Stomach smooth muscle (tissue), 2 donors: ENCODE measurements around the gene LAMTOR4.

Source experiments
- H3K27ac ChIP-seq: one replicate; pipeline ENCODE4 v1.7.0; 2013; ENCODE audit warnings: mild to moderate bottlenecking, low read length, inconsistent platforms
- H3K27me3 ChIP-seq, 2 donors: one replicate each; pipeline ENCODE4 v1.7.0; 2013; ENCODE audit warnings: low read length in 2 of 2; ENCODE audit not compliant: insufficient read depth in 2 of 2, control insufficient read depth in 1 of 2
- H3K36me3 ChIP-seq, 2 donors: one replicate each; pipeline ENCODE4 v1.7.0; 2013; ENCODE audit warnings: low read length in 2 of 2; ENCODE audit not compliant: control insufficient read depth in 2 of 2, insufficient read depth in 2 of 2
- H3K4me1 ChIP-seq: one replicate; pipeline ENCODE4 v1.7.0; 2013; ENCODE audit warnings: low read length; ENCODE audit not compliant: control insufficient read depth, insufficient read depth
- H3K4me3 ChIP-seq, 2 donors: one replicate each; pipeline ENCODE4 v1.7.0; 2013; ENCODE audit warnings: low read length in 2 of 2
- H3K9ac ChIP-seq, 2 donors: one replicate each; pipeline ENCODE4 v1.7.0; 2013; ENCODE audit warnings: low read length in 2 of 2, mild to moderate bottlenecking in 1 of 2
- H3K9me3 ChIP-seq, 2 donors: one replicate each; pipeline ENCODE4 v1.7.0; 2013; ENCODE audit warnings: low read length in 2 of 2; ENCODE audit not compliant: control insufficient read depth in 2 of 2
- donor health status: healthy.
- donor health status: Pancreatic carcinoma.

Gene LAMTOR4

DNA sequence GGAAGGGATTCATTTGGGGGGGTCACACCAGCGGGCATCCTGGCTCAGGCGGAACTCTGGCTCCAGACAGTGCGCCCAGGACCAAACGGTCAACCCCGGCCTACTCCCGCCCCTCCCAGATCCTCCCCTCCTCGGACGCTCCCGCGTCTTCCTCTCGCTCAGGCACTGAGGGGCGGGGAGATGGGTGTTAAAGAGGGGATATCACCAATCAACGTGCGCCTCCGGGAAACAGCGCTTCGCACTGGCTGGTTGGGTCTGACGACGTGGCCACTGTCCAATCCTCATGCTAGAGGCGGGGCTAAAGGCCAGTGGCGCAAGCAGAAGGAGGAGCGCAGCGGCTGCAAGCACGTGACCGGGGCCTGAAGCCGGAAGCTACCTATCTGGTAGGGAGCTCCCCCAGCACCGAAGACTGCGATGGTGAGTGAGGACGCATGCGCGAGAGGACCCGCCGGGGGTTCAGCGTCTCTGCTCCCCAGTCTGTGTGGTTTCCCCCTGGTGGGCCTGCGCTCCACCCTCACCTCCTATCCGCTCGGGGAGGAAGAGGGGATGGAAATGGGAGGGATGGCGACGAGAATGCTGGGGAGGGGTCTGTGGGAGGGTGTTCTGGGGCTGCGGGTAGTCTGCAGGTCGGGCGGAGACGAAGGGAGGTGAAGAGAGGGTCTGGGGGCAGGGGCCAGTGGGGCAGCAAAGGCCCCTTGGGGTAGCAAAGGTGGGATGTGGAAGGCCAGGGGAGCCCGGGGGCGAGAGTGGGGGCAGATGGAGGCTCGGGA, at the start of gene LAMTOR4:
Gene LAMTOR4 (plus strand): TSS at position 360 of the 770 bp plus-strand sequence. CDS start 55 bp downstream, at position 415.
- peak within 1 kb of the TSS; percentile 88 to 99 for H3K4me3 ChIP-seq
- peaks cover 11% of the 10 kb centered on the region for H3K4me1 ChIP-seq
- peaks cover 0 to 7% of the 10 kb centered on the region in 2 donors for H3K36me3 ChIP-seq
- peak within 1 kb of the TSS; percentile 70 for H3K27ac ChIP-seq
- peak within 1 kb of the TSS; percentile 94 to 96 for H3K9ac ChIP-seq
- H3K9me3 ChIP-seq: no peaks in the 10 kb centered on the region
- H3K27me3 ChIP-seq: no peaks in the 10 kb centered on the region

DNA sequence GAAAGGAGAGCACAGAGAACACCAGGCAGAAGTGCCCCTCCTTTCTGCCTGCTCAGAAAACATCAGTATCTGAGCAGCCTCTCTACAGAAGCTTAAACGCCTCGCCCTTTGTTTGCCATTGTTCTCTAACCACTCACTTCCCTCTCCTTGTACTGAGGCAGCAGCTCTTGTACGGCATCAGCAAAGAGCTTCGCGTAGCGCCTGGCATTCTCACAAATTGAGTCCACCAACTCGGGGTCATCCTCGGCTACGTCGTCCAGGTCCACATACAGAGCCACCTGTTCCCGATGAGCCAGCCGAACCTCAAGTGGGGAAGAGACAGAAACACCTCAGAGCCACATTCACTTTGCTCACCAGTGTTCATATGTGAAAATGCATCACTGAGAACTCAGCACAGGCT, 49.3 kb upstream of the LAMTOR4 start:
- Histone ChIP-seq H3K9ac (peak overlapping the region; percentile 62 to 77), H3K27me3 (no peaks in the 10 kb centered on the region), H3K27ac (peak overlapping the region; percentile 75), H3K9me3 (no peaks in the 10 kb centered on the region), H3K36me3 (peaks cover 47 to 54% of the 10 kb centered on the region in 2 donors), H3K4me3 (peak overlapping the region; percentile 77 to 89), H3K4me1 (peaks cover 28% of the 10 kb centered on the region)

DNA sequence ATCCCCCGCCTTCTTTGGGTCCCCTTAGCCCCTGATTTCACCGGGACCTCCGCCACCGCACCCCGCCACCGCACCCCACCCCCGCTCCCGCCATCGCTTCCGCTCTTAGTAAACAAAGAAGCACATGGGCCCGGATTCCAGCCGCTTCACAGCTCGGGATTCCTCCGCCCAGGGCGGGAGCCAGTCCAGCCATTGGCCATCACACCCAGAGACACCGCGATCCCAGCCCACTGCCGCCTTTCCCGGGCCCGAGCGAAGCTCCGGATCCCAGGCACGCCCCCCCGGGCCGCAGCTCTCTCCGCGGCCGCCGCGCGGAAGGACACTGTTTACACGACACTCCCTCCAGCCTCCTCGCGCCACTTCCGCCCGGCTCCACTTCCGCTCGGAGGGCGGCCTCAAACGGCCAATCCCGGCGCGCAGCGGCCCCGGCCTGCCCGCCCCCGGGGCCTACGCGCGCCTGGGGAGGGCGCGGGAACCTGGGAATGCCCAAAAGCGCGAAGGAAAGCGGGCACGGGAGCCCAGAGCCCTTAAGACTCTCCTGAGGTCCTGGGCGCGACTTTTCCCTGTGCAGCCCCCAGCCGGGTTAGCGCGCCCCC, 48.2 kb upstream of the LAMTOR4 start:
- peak overlapping the region; percentile 75 for H3K27ac ChIP-seq
- peaks cover 46 to 55% of the 10 kb centered on the region in 2 donors for H3K36me3 ChIP-seq
- H3K27me3 ChIP-seq: no peaks in the 10 kb centered on the region
- H3K4me1 ChIP-seq: peaks cover 28% of the 10 kb centered on the region
- peak overlapping the region; percentile 62 to 77 for H3K9ac ChIP-seq
- peak overlapping the region; percentile 77 to 89 for H3K4me3 ChIP-seq
- H3K9me3 ChIP-seq: no peaks in the 10 kb centered on the region

DNA sequence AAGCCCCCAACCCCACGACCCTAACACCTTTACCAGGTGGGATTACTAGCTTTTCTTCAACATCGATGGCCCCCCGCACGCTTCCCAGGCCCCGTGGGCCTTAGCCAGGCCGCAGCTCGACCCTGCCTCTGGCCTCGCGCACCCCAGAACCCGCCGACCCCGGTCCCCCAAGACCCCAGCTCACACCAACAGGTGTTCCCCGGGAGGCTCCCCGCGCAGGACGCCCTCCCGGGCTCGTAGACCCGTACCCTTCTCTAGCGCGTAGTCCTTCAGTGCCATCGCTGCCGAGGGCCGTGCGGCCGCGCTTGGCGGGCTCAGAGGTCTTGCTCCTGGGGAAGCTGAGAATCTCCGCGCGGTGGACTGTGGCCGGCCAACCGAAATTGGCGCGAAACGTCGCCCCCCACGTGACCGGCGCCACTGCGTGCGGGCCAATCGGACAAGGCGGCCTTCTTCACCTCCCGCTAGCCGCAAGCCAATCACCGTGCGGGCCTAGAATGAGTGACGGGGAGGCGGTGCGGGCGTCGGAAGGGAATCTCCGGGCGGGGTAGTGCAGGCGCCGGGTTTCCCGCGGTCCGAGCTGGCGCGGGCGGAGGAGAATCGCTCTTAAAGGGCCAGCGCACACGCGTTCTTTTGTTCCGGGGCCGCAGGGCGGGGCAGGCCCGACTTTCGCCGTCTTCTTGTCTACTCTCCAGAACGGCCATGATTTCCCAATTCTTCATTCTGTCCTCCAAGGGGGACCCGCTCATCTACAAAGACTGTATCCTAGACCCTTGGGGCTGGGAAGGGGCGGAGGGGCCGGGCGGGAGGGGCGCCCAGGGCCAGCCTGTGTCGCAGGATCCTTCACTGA, 47.5 kb upstream of the LAMTOR4 start, which contains the start of the genes AP4M1 and MCM7:
Gene AP4M1 (plus strand): TSS at position 628 of the 847 bp plus-strand sequence. CDS start 72 bp downstream, at position 700.
Gene MCM7 (minus strand): TSS at position 382 of the 847 bp plus-strand sequence. CDS start 103 bp downstream, at position 279.
- Histone ChIP-seq H3K27ac (peak within 1 kb of the TSS; percentile 85), H3K9me3 (no peaks in the 10 kb centered on the region), H3K9ac (peak within 1 kb of the TSS; percentile 62 to 77), H3K4me3 (peak within 1 kb of the TSS; percentile 77 to 89), H3K27me3 (no peaks in the 10 kb centered on the region), H3K4me1 (peaks cover 28% of the 10 kb centered on the region), H3K36me3 (peaks cover 42 to 52% of the 10 kb centered on the region in 2 donors)

DNA sequence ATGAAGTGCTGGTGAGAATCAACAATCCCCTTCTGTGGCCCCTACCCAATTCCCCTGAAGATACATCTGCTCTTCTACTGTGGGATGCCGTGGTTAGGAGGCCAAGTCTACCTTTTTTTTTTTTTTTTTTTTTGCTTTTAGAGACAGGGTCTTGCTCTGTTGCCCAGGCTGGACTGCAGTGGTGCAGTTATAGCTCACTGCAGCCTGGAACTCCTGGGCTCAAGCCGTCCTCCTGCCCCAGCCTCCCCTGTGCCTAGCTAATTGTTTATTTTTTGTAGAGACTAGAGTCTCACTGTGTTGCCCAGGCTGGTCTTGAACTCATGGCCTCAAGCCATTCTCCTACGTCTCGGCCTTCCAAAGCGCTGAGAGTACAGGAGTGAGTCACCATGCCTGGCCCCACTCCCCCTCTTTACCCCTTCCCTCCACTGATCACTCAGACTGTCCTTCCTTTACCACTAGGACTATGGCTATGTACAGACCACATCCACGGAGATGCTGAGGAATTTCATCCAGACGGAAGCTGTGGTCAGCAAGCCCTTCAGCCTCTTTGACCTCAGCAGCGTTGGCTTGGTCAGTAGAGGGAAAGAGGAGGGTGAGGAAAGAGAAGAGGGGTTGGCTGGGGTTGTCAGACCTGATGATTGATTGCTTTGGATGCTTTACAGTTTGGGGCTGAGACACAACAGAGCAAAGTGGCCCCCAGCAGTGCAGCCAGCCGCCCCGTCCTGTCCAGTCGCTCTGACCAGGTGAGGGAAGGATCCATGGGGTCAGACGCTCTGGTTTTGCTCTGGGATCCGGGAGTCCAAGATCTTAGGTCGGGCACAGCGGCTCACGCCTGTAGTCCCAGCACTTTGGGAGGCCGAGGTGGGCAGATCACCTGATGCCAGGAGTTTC, 45.5 kb upstream of the LAMTOR4 start:
- Histone ChIP-seq H3K27ac (peak overlapping the region; percentile 85), H3K4me3 (no peak overlapping the region)

DNA sequence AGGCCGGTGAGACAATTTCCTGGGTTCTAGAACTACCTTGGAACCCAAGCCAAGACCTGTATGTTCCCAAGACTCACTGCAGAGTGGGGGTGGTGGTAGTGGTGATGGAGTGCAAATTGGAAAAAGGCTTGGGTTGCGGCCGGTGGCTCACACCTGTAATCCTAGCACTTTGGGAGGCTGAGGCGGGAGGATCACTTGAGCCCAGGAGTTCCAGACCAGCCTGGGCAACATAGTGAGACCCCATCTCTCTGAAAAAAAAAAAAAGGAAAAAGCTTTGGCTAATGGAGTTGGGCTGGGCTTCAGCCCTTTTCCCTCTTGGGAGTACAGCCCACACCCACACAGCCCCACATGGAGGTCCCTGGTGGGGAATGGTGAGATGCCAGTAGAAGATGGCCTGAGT, 43.2 kb upstream of the LAMTOR4 start:
- Histone ChIP-seq H3K4me3 (no peak overlapping the region), H3K9me3 (no peaks in the 10 kb centered on the region), H3K36me3 (peaks cover 19 to 44% of the 10 kb centered on the region in 2 donors), H3K27ac (no peak overlapping the region), H3K9ac (no peak overlapping the region), H3K27me3 (no peaks in the 10 kb centered on the region), H3K4me1 (peaks cover 12% of the 10 kb centered on the region)

More for the DNA sequence above, 45.5 kb upstream of the LAMTOR4 start:
- Histone ChIP-seq H3K9ac (no peak overlapping the region), H3K4me1 (peaks cover 28% of the 10 kb centered on the region), H3K9me3 (no peaks in the 10 kb centered on the region), H3K36me3 (peaks cover 30 to 48% of the 10 kb centered on the region in 2 donors), H3K27me3 (no peaks in the 10 kb centered on the region)

DNA sequence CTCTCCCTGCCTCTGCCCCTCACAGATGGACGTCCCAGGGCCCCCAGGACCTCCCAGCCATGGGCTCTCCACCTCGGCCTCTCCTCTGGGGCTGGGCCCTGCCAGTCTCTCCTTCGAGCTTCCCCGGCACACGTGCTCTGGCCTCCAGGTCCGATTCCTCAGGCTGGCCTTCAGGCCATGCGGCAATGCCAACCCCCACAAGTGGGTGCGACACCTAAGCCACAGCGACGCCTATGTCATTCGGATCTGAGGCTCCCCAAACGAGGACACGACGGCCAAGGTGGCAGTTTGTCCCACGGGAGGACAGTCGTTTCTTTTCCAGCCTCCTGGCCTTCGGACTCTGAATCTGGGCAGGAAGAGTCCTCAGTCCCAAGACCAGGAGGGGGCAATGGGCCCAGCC, 42.1 kb upstream of the LAMTOR4 start:
- H3K36me3 ChIP-seq: peaks cover 24 to 51% of the 10 kb centered on the region in 2 donors
- H3K4me3 ChIP-seq: no peak overlapping the region
- H3K9me3 ChIP-seq: no peaks in the 10 kb centered on the region
- H3K4me1 ChIP-seq: peaks cover 9% of the 10 kb centered on the region
- H3K27me3 ChIP-seq: no peaks in the 10 kb centered on the region
- H3K27ac ChIP-seq: no peak overlapping the region
- H3K9ac ChIP-seq: no peak overlapping the region

DNA sequence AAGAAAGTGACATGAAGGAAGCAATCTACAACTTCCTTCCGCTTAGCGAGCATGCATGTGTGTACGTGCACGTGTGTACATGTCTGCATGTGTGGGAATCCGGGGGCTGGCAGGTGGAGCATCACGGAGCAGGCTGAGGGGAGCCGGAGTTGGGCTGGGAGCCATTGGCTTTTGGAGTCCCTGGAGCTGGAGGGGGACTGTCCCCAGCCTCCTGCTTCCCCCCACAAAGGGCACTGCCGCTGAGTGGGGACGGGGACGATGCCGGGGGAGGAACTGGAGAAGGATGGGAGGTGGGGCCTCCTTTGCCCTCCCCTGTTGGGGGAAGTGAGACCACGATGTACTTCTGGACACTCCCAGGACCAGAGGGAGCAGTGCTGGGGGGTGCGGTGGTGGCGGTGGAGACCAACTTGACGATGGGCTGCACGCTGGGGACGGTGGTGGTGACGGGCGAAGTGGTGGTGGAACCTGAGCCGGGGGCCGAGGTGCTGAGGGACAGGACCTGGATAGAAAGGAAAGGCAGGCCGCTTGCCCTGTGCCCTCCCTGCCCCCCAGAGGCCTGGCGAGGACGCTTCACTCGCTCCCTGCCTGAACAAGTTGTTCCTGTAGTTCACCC, 41.5 kb upstream of the LAMTOR4 start:
- Histone ChIP-seq H3K36me3 (peaks cover 28 to 53% of the 10 kb centered on the region in 2 donors), H3K9ac (no peak overlapping the region), H3K4me3 (no peak overlapping the region), H3K4me1 (peaks cover 8% of the 10 kb centered on the region), H3K27ac (no peak overlapping the region), H3K9me3 (no peaks in the 10 kb centered on the region), H3K27me3 (no peaks in the 10 kb centered on the region)

DNA sequence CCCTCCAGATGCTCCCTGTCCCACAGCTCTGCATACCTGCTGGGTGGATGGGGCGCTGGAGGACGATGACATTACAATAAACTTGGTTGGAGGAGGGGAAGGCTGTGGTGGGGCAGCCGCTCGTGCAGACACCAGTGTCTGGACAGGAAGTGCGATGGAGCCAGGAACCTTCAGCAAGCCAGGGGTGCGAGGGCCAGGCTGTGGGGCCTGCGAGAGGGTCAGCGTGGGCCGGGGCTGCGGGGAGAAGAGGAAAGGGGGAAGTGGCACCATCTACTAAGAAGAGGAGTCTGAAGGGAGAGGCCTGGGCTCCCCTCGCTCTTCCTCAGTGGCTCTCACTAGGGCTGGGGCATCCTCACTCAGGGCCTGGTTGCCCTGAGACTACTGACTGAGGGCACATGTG, 40.8 kb upstream of the LAMTOR4 start:
- Histone ChIP-seq H3K27me3 (no peaks in the 10 kb centered on the region), H3K9ac (no peak overlapping the region), H3K4me3 (no peak overlapping the region), H3K9me3 (no peaks in the 10 kb centered on the region), H3K27ac (no peak overlapping the region), H3K4me1 (peaks cover under 1% of the 10 kb centered on the region), H3K36me3 (peaks cover 28 to 57% of the 10 kb centered on the region in 2 donors)
